Adipocyte (in vitro differentiated cells): Measurements from ENCODE around the gene CATSPER1.

ENCODE experiments used
- DNase-seq: peaks from one replicate; pipeline ENCODE4 v3.0.0-alpha.2; 2015; ENCODE audit warnings: low read depth
- H3K27me3 ChIP-seq: replicated peaks from 2 replicates; pipeline ENCODE4 v1.7.0; 2013; ENCODE audit warnings: mild to moderate bottlenecking, low read length, moderate library complexity; ENCODE audit not compliant: control insufficient read depth, insufficient read depth
- H3K36me3 ChIP-seq: 2 replicates; pipeline ENCODE4 v1.7.0; 2013; ENCODE audit warnings: low read length, mild to moderate bottlenecking, moderate library complexity; ENCODE audit not compliant: control insufficient read depth, insufficient read depth, severe bottlenecking
- H3K4me1 ChIP-seq: 2 replicates; pipeline ENCODE4 v1.7.0; 2013; ENCODE audit warnings: mild to moderate bottlenecking, low read length, moderate library complexity; ENCODE audit not compliant: control insufficient read depth, insufficient read depth
- H3K4me3 ChIP-seq: 2 replicates; pipeline ENCODE4 v1.7.0; 2013; ENCODE audit warnings: mild to moderate bottlenecking, low read length, moderate library complexity
- H3K9ac ChIP-seq: 2 replicates; pipeline ENCODE4 v1.7.0; 2013; ENCODE audit warnings: mild to moderate bottlenecking, low read length, moderate library complexity
- H3K9me3 ChIP-seq: 2 replicates; pipeline ENCODE4 v1.7.0; 2013; ENCODE audit warnings: mild to moderate bottlenecking, low read length, moderate library complexity; ENCODE audit not compliant: control insufficient read depth

CATSPER1 gene

DNA sequence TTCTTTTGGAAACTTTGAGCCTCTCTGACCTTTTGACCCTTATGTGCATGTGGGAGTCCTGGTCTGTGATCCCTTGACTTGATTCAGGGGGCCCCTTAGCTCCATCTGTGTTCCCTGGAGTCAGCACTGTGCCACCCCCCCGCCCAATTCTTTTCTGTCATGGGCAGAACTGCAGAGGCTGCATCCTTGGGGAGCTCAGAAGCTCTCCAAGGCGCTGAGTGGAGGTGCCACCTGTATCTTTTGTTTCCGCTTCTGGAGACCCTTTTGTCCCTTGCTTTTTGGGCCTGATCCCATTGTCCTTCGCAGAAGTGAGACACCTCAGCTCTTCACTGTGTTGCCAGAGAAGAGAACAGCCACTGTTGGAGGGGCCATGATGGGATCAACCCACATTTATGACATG lies 41.4 kb upstream of the CATSPER1 start:
- H3K9ac ChIP-seq = no peak overlapping the region
- peaks cover 36% of the 10 kb centered on the region for H3K4me1 ChIP-seq
- no peak overlapping the region for H3K4me3 ChIP-seq
- peaks cover 67% of the 10 kb centered on the region for H3K36me3 ChIP-seq
- no peak for DNase-seq
- H3K27me3 ChIP-seq = no peaks in the 10 kb centered on the region
- no peaks in the 10 kb centered on the region for H3K9me3 ChIP-seq

DNA sequence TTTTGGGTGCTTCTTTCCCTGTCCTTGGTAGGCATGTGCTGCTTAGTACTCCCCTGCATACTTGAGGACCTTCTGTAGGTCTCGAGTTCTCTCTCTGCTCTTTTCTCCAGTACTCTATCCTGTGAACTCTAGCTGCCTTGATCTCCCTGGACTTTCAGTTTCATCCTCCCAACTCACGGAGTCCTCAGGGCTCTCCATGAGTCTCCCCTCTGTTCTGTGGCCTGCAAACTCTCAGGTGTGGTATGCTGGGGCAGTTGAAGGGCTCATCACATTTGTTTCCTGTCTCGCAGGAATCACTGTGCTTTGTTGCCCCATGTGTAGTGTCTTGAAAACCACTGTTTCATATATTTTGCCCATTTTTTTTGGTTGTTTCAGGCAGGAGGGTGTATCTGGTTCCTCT lies 40.5 kb upstream of the CATSPER1 start:
- Histone ChIP-seq H3K9ac (no peak overlapping the region), H3K27me3 (no peaks in the 10 kb centered on the region), H3K9me3 (no peaks in the 10 kb centered on the region), H3K36me3 (peaks cover 76% of the 10 kb centered on the region), H3K4me1 (peaks cover 32% of the 10 kb centered on the region), H3K4me3 (no peak overlapping the region)
- DNase-seq = no peak

GRCh38 chr11:66064571-66064970 lies 38.3 kb upstream of the CATSPER1 start:
- H3K27me3 ChIP-seq = no peaks in the 10 kb centered on the region

DNA sequence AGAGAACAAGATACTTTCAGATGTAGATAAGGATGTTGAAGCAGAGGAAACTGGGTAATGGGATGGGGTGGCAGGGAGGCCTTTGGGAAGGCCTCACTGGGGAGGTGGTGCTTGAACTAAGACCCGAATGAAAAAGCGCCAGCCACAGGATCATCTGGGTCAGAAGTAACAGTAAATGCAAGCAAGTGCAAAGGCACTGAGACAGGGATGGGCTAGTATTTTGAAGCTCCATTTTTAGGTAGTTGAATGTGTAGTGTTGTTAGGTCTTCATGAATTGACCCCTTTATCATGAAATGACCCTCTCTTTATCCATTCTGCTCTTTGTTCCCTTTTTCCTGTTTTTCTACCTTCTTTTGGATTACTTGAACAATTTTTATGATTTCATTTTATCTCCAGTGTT lies 37.6 kb upstream of the CATSPER1 start:
- Histone ChIP-seq H3K36me3 (peaks cover 100% of the 10 kb centered on the region), H3K9ac (no peak overlapping the region), H3K9me3 (no peaks in the 10 kb centered on the region), H3K27me3 (no peaks in the 10 kb centered on the region), H3K4me1 (peaks cover 18% of the 10 kb centered on the region), H3K4me3 (no peak overlapping the region)
- no peak for DNase-seq

More at GRCh38 chr11:66064571-66064970, 38.3 kb upstream of the CATSPER1 start:
- Histone ChIP-seq H3K4me3 (no peak overlapping the region), H3K9ac (no peak overlapping the region), H3K9me3 (no peaks in the 10 kb centered on the region), H3K4me1 (peaks cover 25% of the 10 kb centered on the region), H3K36me3 (peaks cover 98% of the 10 kb centered on the region)
- DNase-seq = no peak

DNA sequence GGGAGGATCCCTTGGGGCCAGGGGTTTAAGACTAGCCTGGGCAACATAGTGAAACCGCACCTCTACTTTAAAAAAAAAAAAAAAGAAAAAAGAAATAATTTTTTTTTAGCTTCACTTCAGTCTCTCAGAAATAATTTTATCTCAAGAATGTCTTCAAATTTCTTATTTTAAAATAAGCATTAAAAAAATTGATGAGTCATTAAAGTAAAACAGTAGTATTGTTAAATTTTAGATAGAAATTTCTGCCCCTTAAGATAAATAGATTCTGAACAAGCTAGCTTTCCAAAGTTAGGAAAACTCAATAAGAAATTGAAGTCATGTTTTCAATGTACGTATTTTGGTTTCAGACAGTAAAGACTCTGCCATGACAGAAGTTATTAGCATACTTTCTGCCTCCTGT lies 36.1 kb upstream of the CATSPER1 start:
- Histone ChIP-seq H3K4me3 (no peak overlapping the region), H3K36me3 (peaks cover 98% of the 10 kb centered on the region), H3K9ac (no peak overlapping the region), H3K9me3 (no peaks in the 10 kb centered on the region), H3K4me1 (peaks cover 7% of the 10 kb centered on the region), H3K27me3 (no peaks in the 10 kb centered on the region)
- no peak for DNase-seq

- Histone ChIP-seq H3K4me1 (peaks cover 15% of the 10 kb centered on the region), H3K9ac (no peak overlapping the region), H3K9me3 (no peaks in the 10 kb centered on the region), H3K27me3 (no peaks in the 10 kb centered on the region), H3K4me3 (no peak overlapping the region), H3K36me3 (peaks cover 98% of the 10 kb centered on the region)
- DNase-seq = no peak
Measured at GRCh38 chr11:66061268-66061667, 35.0 kb upstream of the CATSPER1 start.

DNA sequence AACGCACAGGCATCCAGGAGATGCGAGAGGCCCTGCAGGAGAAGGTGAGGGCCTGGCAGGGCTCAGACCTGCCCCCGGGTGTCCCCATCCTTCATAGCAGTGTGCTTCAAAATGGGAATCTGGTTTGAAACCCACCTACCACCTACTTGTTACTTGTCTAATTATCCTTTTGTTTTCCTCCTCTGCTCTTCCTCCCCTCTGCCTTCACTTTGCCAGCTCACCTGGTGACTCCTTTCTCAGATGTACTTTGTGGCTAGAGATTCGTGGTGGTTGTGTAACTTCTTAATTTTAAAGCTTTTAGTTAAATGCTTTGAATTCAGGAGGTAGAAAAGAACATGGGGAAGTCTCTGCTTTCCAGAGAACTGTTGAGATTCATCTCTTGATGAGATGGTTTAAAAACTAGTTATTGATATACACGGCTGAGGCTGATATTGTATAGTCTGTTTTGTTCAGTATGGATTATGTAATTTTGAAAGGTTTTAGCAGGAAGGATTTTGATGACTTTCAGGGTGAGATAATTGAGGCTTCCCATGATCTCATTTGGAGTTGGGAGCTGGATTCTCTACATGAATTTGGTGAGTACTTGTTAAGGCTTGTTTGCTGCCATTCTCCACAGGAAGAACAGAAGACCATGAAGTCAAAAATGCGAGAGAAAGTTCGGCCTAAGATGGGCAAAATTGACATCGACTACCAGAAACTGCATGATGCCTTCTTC lies 33.8 kb upstream of the CATSPER1 start:
- no peaks in the 10 kb centered on the region for H3K27me3 ChIP-seq
- no peaks in the 10 kb centered on the region for H3K9me3 ChIP-seq
- H3K4me1 ChIP-seq = peaks cover 26% of the 10 kb centered on the region
- no peak for DNase-seq
- H3K9ac ChIP-seq = no peak overlapping the region
- no peak overlapping the region for H3K4me3 ChIP-seq
- peaks cover 98% of the 10 kb centered on the region for H3K36me3 ChIP-seq

- no peak for DNase-seq
- Histone ChIP-seq H3K4me3 (no peak overlapping the region), H3K9ac (peak overlapping the region; percentile 45), H3K4me1 (peaks cover 38% of the 10 kb centered on the region), H3K36me3 (peaks cover 69% of the 10 kb centered on the region), H3K27me3 (no peaks in the 10 kb centered on the region), H3K9me3 (no peaks in the 10 kb centered on the region)
Measured at GRCh38 chr11:66056501-66056900, 30.2 kb upstream of the CATSPER1 start.

- Histone ChIP-seq H3K9me3 (no peaks in the 10 kb centered on the region), H3K9ac (no peak overlapping the region), H3K4me3 (no peak overlapping the region), H3K4me1 (peaks cover 45% of the 10 kb centered on the region), H3K36me3 (peaks cover 54% of the 10 kb centered on the region), H3K27me3 (peaks cover under 1% of the 10 kb centered on the region)
- no peak for DNase-seq
Measured at GRCh38 chr11:66055021-66055420, 28.7 kb upstream of the CATSPER1 start.

- peaks cover 32% of the 10 kb centered on the region for H3K36me3 ChIP-seq
- no peaks in the 10 kb centered on the region for H3K9me3 ChIP-seq
- peak overlapping the region; percentile 97 for H3K9ac ChIP-seq
- DNase-seq = no peak
- H3K4me3 ChIP-seq = peak overlapping the region; percentile 97
- H3K27me3 ChIP-seq = peaks cover 15% of the 10 kb centered on the region
- H3K4me1 ChIP-seq = peaks cover 45% of the 10 kb centered on the region
Measured at GRCh38 chr11:66052664-66052982, 26.3 kb upstream of the CATSPER1 start.

DNA sequence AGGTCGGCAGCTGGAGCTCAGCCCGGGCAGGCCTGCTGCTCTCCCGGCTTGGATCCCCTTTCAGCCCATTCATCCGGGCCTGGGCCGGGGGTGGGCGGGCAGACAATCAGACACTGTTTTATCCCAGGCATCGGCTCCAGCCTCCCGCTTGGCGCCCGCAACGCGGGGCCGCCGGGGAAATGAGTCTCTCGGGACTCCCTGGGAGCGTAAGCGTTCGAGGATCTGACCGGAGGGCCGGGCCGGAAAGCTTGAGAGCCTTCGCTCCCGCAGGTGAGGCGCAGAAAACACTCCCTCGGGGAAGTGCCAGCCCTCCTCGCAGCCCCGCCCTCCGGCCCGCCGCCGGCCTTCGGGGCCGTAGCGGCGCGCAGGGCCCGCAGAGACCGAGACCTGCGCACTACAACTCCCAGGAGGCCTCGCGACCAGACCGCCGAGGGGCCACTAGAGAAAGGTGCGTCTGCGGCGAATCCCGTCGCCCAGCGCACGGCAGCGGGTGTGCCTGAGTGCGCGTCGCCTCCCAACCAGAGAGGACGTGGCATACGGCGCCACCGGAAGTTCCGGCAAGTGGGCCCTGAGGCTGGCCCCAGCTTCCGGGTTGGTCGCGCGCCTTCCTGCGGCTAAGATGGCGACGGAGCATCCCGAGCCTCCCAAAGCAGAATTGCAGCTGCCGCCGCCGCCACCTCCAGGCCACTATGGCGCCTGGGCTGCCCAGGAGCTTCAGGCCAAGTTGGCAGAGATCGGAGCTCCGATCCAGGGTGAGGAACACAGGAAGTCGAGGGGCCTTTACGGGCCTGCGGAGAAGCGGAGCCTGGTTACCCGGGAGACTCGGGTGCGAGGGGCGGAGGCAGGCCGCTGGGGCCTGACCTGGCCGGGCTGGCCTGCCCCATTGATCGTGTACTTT lies 25.7 kb upstream of the CATSPER1 start, which contains the start of gene SF3B2:
SF3B2 (plus strand) TSS at position 599 of the 898 bp plus-strand sequence; CDS start at position 620, 21 bp downstream.
- peak; percentile 98 for DNase-seq
- H3K36me3 ChIP-seq = peaks cover 26% of the 10 kb centered on the region
- peaks cover 44% of the 10 kb centered on the region for H3K4me1 ChIP-seq
- peak within 1 kb of the TSS; percentile 97 for H3K4me3 ChIP-seq
- H3K27me3 ChIP-seq = peaks cover 21% of the 10 kb centered on the region
- H3K9me3 ChIP-seq = no peaks in the 10 kb centered on the region
- H3K9ac ChIP-seq = peak within 1 kb of the TSS; percentile 97
